Liver (tissue), 9 donors: ENCODE measurements around the gene SGIP1. TPM values are rescaled to one million over a fixed set of nuclear protein-coding genes. Genes with fewer than 3 reads are reported as not detected.
A peak's percentile ranks its signal among the peaks of the same experiment; 100 is the strongest.

ENCODE experiments used
- DNase-seq: peaks from one replicate; pipeline ENCODE4 v3.0.0-alpha.2; 2017; ENCODE audit warnings: low spot score
- H3K27ac ChIP-seq, 2 donors: one replicate each; pipeline ENCODE4 v1.7.0; 2013; ENCODE audit warnings: inconsistent platforms in 2 of 2, low read length in 2 of 2, control low read depth in 1 of 2, low read depth in 1 of 2, mild to moderate bottlenecking in 1 of 2
- H3K27me3 ChIP-seq, 4 donors: one replicate each; pipeline versions ENCODE4 v1.6.1 to v1.7.0; 2013; ENCODE audit warnings: low read length in 3 of 4, inconsistent platforms in 1 of 4, mild to moderate bottlenecking in 1 of 4, moderate library complexity in 1 of 4; ENCODE audit not compliant: control insufficient read depth in 4 of 4, insufficient read depth in 4 of 4
- H3K36me3 ChIP-seq, 4 donors: one replicate each; pipeline versions ENCODE4 v1.6.1 to v1.7.0; 2013; ENCODE audit warnings: low read length in 3 of 4, mild to moderate bottlenecking in 3 of 4, low read depth in 1 of 4, moderate library complexity in 1 of 4; ENCODE audit not compliant: control insufficient read depth in 4 of 4, insufficient read depth in 3 of 4
- H3K4me1 ChIP-seq, 4 donors: one replicate each; pipeline versions ENCODE4 v1.6.1 to v1.7.0; 2013; ENCODE audit warnings: low read length in 3 of 4, mild to moderate bottlenecking in 3 of 4, moderate library complexity in 1 of 4; ENCODE audit not compliant: control insufficient read depth in 4 of 4, insufficient read depth in 4 of 4
- H3K4me3 ChIP-seq, 3 donors: one replicate each; pipeline versions ENCODE4 v1.6.1 to v1.7.0; 2013; ENCODE audit warnings: low read length in 3 of 3, control low read depth in 1 of 3, low read depth in 1 of 3, mild to moderate bottlenecking in 1 of 3
- H3K9ac ChIP-seq, 2 donors: one replicate each; pipeline ENCODE4 v1.7.0; 2013; ENCODE audit warnings: low read length in 2 of 2, mild to moderate bottlenecking in 2 of 2, moderate library complexity in 2 of 2, control low read depth in 1 of 2, low read depth in 1 of 2
- H3K9me3 ChIP-seq, 4 donors: one replicate each; pipeline versions ENCODE4 v1.6.1 to v1.7.0; 2013; ENCODE audit warnings: low read length in 3 of 4; ENCODE audit not compliant: control insufficient read depth in 4 of 4
- EGR1 ChIP-seq, 2 donors: IDR thresholded peaks; 2 replicates each; pipeline ENCODE4 v1.6.1; 2016 to 2018; ENCODE audit warnings: antibody characterized with exemption in 2 of 2, low read depth in 2 of 2
- FOXA1 ChIP-seq: IDR thresholded peaks from 2 replicates; pipeline ENCODE4 v1.6.1; 2016; ENCODE audit warnings: antibody characterized with exemption
- FOXA2 ChIP-seq: IDR thresholded peaks from 2 replicates; pipeline ENCODE4 v1.6.1; 2016; ENCODE audit warnings: antibody characterized with exemption
- GABPA ChIP-seq, 2 donors: IDR thresholded peaks in 1 of 2; conservative IDR thresholded peaks in 1 of 2; 2 replicates each; pipeline ENCODE4 v1.6.1; 2016; ENCODE audit warnings: antibody characterized with exemption in 2 of 2, mild to moderate bottlenecking in 1 of 2, moderate library complexity in 1 of 2
- HNF4A ChIP-seq, 2 donors: conservative IDR thresholded peaks; 2 replicates each; pipeline ENCODE4 v1.6.1; 2016; ENCODE audit warnings: antibody characterized with exemption in 2 of 2, mild to moderate bottlenecking in 2 of 2
- HNF4G ChIP-seq: IDR thresholded peaks from 2 replicates; pipeline ENCODE4 v1.6.1; 2016; ENCODE audit warnings: antibody characterized with exemption
- JUND ChIP-seq, 2 donors: IDR thresholded peaks; 2 replicates each; pipeline ENCODE4 v1.6.1; 2016; ENCODE audit warnings: antibody characterized with exemption in 2 of 2
- NR2F2 ChIP-seq: IDR thresholded peaks from 2 replicates; pipeline ENCODE4 v1.6.1; 2016; ENCODE audit warnings: antibody characterized with exemption
- RAD21 ChIP-seq, 2 donors: IDR thresholded peaks; 2 replicates each; pipeline ENCODE4 v1.6.1; 2016; ENCODE audit warnings: antibody characterized with exemption in 2 of 2, mild to moderate bottlenecking in 2 of 2
- RXRA ChIP-seq, 2 donors: IDR thresholded peaks; 2 replicates each; pipeline ENCODE4 v1.6.1; 2017 to 2018; ENCODE audit warnings: antibody characterized with exemption in 2 of 2, mild to moderate bottlenecking in 1 of 2
- SP1 ChIP-seq: IDR thresholded peaks from 2 replicates; pipeline ENCODE4 v1.6.1; 2018; ENCODE audit warnings: antibody characterized with exemption, mild to moderate bottlenecking
- TAF1 ChIP-seq: conservative IDR thresholded peaks from 2 replicates; pipeline ENCODE4 v1.6.1; 2016; ENCODE audit warnings: antibody characterized with exemption, mild to moderate bottlenecking
- YY1 ChIP-seq: IDR thresholded peaks from 2 replicates; pipeline ENCODE4 v1.6.1; 2016; ENCODE audit warnings: antibody characterized with exemption, mild to moderate bottlenecking
- WGBS: extraction: QIAGEN DNeasy Blood & Tissue Kit; methylation state at CpG from one replicate; pipeline ENCODE4 v1.1.7; 2013; 5-methylcytosine and 5-hydroxymethylcytosine counted together
- polyA plus RNA-seq, 2 donors: library from polyadenylated mRNA; stranded (reverse) in 1 of 2; unstranded in 1 of 2; fragments of 200-250 nt in 1 of 2; fragments of >200 nt in 1 of 2; fragmentation: Nextera tagmentation in 1 of 2; extraction: Ambion mirVana in 1 of 2; gene quantifications; one replicate each; pipeline versions ENCODE4 v1.2.1 to v1.2.3, GENCODE V29; 2013 to 2015
- total RNA-seq, 2 donors: library from RNA; depleted of rRNA; stranded (reverse); fragments of >200 nt; gene quantifications; one replicate each; pipeline ENCODE4 v1.2.3, GENCODE V29; 2014
- TF ChIP-seq, protein P1 (sequence below): IDR thresholded peaks from 2 replicates; pipeline ENCODE4 v1.6.1; 2016; ENCODE audit warnings: antibody characterized with exemption
- TF ChIP-seq, protein P2 (sequence below): fragments of 150-350 bp; IDR thresholded peaks from 2 replicates; pipeline ENCODE4 v1.5.1; 2017; ENCODE audit warnings: improper control_type of control experiment, low read depth, low read length; ENCODE audit not compliant: missing input control
- TF ChIP-seq, protein P3 (sequence below): IDR thresholded peaks from 2 replicates; pipeline ENCODE4 v1.6.1; 2016; ENCODE audit warnings: antibody characterized with exemption, mild to moderate bottlenecking
- TF ChIP-seq, protein P4 (sequence below): IDR thresholded peaks from 2 replicates; pipeline ENCODE4 v1.6.1; 2016; ENCODE audit warnings: antibody characterized with exemption
- TF ChIP-seq, protein P5 (sequence below): IDR thresholded peaks from 2 replicates; pipeline ENCODE4 v1.6.1; 2016; ENCODE audit warnings: antibody characterized with exemption
- donor health status: healthy.
- donor health status: healthy.
- donor health status: healthy.
- donor health status: healthy.
- donor health status: healthy.

SGIP1 gene
- total and polyA plus RNA-seq, 4 donors = 0.09 to 2.5 (median 0.38) TPM

DNA sequence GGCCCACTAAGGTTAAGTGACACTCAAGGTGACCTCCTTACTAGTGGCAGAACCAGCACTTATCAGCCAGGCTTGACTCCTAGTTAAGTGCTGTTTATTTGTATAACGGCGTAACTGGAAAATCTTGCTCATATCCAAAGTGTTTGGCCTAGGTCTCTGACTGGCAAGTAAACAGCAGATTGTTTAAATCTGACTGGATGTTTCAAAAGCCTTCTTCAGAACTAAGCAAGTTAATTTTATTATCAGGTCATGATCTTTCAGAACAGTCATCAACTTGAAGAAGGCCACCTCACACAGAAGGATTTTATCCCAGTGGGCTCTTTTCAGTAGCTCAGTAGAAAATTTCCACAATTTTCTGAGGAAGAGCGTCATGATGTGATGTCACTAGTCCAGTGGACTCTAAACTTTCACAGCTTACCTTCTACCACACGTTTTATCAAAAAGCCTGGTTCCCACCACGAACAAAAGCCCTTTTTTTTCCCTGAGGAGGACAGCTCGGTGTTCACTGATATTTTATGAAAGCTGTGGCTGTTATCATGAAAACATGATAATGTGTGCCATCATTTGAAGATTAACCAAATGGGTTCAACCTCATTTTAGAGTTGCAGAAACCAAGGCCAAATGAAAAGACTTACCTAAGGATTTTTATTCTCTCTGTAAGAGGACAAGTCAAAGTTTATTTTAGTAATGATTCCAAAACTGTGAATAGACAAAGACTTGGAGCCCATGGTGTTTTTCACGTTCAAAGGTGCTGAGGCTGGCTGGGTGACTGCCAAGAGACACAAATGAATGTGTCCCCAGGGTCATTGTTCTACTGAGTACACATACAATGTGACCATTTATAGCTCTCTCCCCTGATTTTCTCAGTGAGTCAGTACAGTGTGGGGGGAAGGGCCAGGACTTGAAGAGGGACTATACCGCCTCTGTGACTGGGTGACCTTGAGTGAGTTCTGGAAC, 9.1 kb downstream of the SGIP1 start:
- WGBS = 30% methylated on average over 8 of the region's 8 CpGs
- TF ChIP-seq, protein P1, sequence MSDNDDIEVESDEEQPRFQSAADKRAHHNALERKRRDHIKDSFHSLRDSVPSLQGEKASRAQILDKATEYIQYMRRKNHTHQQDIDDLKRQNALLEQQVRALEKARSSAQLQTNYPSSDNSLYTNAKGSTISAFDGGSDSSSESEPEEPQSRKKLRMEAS = peak; percentile 60
- TF ChIP-seq, protein P2, sequence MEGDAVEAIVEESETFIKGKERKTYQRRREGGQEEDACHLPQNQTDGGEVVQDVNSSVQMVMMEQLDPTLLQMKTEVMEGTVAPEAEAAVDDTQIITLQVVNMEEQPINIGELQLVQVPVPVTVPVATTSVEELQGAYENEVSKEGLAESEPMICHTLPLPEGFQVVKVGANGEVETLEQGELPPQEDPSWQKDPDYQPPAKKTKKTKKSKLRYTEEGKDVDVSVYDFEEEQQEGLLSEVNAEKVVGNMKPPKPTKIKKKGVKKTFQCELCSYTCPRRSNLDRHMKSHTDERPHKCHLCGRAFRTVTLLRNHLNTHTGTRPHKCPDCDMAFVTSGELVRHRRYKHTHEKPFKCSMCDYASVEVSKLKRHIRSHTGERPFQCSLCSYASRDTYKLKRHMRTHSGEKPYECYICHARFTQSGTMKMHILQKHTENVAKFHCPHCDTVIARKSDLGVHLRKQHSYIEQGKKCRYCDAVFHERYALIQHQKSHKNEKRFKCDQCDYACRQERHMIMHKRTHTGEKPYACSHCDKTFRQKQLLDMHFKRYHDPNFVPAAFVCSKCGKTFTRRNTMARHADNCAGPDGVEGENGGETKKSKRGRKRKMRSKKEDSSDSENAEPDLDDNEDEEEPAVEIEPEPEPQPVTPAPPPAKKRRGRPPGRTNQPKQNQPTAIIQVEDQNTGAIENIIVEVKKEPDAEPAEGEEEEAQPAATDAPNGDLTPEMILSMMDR = no peak
- no peak for TF ChIP-seq GABPA (IDR thresholded peaks at IDR 0.05 in 1 of 2, conservative IDR thresholded peaks at IDR 0.05 in 1 of 2)
- peak; percentile 67 for TF ChIP-seq YY1
- TF ChIP-seq, protein P3, sequence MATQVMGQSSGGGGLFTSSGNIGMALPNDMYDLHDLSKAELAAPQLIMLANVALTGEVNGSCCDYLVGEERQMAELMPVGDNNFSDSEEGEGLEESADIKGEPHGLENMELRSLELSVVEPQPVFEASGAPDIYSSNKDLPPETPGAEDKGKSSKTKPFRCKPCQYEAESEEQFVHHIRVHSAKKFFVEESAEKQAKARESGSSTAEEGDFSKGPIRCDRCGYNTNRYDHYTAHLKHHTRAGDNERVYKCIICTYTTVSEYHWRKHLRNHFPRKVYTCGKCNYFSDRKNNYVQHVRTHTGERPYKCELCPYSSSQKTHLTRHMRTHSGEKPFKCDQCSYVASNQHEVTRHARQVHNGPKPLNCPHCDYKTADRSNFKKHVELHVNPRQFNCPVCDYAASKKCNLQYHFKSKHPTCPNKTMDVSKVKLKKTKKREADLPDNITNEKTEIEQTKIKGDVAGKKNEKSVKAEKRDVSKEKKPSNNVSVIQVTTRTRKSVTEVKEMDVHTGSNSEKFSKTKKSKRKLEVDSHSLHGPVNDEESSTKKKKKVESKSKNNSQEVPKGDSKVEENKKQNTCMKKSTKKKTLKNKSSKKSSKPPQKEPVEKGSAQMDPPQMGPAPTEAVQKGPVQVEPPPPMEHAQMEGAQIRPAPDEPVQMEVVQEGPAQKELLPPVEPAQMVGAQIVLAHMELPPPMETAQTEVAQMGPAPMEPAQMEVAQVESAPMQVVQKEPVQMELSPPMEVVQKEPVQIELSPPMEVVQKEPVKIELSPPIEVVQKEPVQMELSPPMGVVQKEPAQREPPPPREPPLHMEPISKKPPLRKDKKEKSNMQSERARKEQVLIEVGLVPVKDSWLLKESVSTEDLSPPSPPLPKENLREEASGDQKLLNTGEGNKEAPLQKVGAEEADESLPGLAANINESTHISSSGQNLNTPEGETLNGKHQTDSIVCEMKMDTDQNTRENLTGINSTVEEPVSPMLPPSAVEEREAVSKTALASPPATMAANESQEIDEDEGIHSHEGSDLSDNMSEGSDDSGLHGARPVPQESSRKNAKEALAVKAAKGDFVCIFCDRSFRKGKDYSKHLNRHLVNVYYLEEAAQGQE = peak; percentile 59
- peak; percentile 80 for TF ChIP-seq SP1
- no peak for TF ChIP-seq TAF1
- TF ChIP-seq HNF4G = no peak
- TF ChIP-seq RXRA (IDR thresholded peaks at IDR 0.05) = peak; percentile 79 to 95
- TF ChIP-seq NR2F2 = peak; percentile 24
- TF ChIP-seq FOXA2 = peak; percentile 86
- peak; percentile 76 to 86 for TF ChIP-seq JUND (IDR thresholded peaks at IDR 0.05)
- TF ChIP-seq RAD21 (IDR thresholded peaks at IDR 0.05) = no peak
- peak; percentile 86 for TF ChIP-seq FOXA1
- peak; percentile 64 to 79 for TF ChIP-seq HNF4A (conservative IDR thresholded peaks at IDR 0.05)
- peak in 1 of 2 donors; percentile 42 for TF ChIP-seq EGR1 (IDR thresholded peaks at IDR 0.05; ENCODE audit: low read depth in 2 of 2)
- TF ChIP-seq, protein P4, sequence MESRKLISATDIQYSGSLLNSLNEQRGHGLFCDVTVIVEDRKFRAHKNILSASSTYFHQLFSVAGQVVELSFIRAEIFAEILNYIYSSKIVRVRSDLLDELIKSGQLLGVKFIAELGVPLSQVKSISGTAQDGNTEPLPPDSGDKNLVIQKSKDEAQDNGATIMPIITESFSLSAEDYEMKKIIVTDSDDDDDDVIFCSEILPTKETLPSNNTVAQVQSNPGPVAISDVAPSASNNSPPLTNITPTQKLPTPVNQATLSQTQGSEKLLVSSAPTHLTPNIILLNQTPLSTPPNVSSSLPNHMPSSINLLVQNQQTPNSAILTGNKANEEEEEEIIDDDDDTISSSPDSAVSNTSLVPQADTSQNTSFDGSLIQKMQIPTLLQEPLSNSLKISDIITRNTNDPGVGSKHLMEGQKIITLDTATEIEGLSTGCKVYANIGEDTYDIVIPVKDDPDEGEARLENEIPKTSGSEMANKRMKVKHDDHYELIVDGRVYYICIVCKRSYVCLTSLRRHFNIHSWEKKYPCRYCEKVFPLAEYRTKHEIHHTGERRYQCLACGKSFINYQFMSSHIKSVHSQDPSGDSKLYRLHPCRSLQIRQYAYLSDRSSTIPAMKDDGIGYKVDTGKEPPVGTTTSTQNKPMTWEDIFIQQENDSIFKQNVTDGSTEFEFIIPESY = peak; percentile 68
- TF ChIP-seq, protein P5, sequence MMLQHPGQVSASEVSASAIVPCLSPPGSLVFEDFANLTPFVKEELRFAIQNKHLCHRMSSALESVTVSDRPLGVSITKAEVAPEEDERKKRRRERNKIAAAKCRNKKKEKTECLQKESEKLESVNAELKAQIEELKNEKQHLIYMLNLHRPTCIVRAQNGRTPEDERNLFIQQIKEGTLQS = no peak
- Histone ChIP-seq H3K36me3 (no peaks in the 10 kb centered on the region), H3K9me3 (no peaks in the 10 kb centered on the region), H3K27me3 (no peaks in the 10 kb centered on the region), H3K9ac (no peak overlapping the region), H3K27ac (peak overlapping the region; percentile 40 to 49), H3K4me1 (peaks cover 2 to 12% (median 6%) of the 10 kb centered on the region in 4 donors), H3K4me3 (no peak overlapping the region)
- peak; percentile 62 for DNase-seq
